GF-D8 (cell line): ENCODE measurements around the gene PRKCZ.

ENCODE experiments used
- DNase-seq: peaks from one replicate; lab custom pipeline; 2025; lab: John Stamatoyannopoulos, UW

PRKCZ gene

DNA sequence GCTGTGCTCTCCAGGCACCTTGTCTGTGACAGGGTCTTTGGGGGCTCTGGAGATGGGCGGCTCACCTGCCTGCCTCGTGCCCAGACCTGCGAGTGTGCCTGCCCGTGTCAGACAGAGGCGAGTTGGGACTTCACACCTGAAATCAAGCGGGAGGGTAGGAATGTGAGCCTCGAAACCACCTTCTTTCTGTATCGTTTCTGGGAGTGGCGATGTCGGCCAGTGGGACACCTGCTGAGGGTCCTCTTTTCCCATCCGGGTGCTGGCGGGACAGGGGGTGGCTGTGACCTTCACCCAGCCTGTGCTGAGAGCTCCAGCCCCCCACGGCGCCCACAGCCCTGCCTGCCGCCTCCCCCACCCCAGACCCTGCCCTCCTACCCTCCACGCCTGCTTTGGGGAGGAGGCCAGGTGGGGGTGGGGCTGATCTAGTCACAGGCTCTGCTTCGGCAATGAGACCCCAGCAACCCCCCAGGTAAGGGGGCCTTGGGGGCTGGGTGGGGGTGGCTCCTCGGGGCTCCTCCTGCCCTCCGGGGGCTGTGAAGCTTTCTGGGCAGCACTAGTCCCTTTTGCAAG lies 160.0 kb downstream of the PRKCZ start:
- DNase-seq = no peak

DNA sequence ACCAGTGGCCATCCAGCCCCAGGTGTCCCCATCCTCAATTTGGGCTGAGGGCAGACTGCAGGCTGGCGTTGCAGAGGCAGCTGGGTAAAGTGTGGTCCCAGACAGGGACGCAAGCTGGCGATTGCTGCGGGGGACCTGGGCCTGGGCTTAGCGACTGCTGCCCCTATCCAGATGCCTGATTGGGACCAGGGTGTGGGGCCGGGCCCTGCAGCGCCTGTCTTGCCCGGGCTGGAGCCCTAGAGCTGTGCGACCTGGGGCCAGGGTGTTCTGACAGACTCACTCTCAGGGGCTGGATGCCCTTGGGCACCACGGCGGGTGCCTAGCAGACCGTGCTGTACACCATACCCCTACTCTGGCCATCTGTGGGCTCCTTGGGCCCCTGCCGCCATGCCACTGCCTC lies 160.6 kb downstream of the PRKCZ start:
- DNase-seq = no peak

DNA sequence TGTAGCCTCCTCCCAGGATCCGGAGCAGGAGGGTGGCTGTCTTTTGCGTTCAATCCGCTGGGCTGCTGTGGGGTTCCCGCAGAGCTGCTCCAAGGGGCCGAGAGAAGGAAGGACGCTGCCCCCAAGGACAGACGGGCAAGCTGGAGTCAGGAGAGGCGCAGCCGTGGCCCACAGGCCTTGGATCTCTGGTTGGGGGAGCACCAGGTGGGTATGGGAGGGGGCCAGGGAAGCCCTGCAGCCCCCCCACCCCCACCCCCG lies 162.0 kb downstream of the PRKCZ start:
- no peak for DNase-seq

DNA sequence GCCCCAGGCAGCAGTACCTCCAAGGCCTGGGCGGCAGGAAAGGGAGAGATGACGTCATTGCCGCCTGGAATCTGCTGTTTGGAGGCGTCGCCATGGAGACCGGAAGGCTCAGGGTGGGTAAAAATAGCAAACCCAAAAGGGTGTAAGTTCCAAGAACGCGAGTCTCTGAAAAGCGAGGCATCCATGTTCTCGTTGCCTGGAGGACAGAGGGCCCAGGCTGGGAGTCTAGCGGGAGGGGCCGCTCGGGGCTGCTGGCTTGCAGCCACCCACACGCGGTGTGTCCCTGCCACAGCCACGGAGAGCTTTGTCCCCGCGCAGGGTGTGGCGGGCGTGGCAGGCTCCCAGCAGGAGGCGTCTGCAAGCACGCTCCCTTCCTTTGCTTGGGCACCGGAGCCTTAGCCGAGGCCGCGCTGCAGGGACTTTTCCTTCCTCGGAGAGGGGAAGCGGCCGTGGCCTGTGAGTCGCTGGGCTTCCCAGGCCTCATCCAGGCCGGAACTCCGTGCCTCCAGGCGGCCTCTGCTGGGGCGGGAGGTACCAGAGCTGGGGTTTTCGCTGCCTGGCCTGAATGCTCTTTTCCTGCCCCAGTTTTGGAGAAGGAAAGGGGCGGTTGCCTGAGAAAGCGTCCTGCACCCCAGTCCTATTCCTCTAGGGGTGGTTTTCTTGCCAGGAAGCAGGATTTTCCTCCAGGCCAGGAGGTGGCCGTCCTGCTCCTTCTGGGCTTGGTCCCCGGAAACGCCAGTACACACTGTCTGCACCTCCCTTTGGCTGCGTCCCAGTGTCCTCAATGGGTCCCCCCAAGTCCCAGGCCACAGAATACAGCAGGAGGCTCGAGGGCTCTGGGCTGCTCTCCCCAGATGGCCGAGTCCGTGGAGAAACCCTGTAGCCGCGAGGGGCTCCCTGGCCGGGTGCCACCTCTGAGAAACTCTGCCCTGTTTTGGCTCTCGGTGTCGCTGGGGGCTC lies 162.6 kb downstream of the PRKCZ start:
- peak; percentile 20 for DNase-seq

GRCh38 chr1:2213576-2214505 lies 163.6 kb downstream of the PRKCZ start:
- no peak for DNase-seq

DNA sequence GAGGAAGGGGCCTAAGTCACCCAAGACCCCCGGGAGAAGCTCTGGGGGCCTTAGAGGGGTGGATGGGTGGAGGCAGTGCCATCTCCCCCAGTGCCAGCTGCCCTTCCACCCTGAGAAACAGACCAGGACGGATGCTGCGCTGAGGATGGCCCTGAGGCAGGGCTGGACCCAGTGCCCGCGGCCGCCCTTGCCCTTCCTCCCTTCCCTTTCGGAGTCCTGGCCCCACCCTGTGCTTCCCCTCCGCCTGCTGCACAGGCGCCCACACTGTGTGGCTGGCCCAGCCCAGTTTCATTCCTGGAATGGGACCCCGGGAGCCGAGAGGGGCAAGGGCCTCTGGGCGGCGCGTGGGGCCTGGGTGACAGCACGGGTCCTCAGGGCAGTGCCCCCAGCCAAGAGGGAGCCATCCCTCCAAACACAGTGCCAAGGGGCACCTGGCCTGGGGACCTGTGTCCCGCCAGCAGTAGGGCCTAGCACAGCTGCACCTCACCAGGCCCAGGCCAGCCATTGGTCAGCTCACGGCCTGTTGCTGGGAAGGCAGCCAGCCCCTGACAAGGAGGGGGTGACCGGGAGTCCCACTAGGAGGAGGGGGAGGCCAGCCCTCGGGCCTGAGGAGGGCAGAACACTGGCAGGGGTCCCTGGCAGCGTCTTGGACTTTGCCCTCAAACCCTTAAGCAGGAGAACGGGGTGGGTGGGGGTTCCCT lies 164.5 kb downstream of the PRKCZ start:
- DNase-seq = no peak

DNA sequence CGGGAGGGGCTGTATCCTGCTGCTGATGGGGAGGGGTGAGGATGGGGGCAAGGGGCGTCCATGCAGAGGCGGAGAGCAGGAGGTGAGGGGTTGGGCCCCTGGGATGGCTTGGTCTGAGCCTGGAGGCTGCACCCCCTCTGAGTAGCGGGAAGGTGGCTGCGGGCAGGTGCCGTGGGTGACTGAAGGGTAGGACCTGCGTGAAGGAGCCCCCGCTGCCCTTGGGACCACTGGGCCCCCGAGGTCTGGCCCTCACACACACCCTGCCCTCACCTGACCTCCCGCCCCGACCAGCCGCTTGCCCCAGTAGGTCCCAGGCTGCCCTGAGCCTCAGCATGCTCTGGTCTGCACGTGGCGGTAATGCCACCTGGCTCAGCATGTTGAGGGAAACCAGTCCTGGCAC lies 165.1 kb downstream of the PRKCZ start:
- no peak for DNase-seq

- DNase-seq = no peak
These were observed 165.9 kb downstream of the PRKCZ start for GRCh38 chr1:2215909-2216766.

- DNase-seq = no peak
These were observed 166.5 kb downstream of the PRKCZ start for GRCh38 chr1:2216767-2217058.

DNA sequence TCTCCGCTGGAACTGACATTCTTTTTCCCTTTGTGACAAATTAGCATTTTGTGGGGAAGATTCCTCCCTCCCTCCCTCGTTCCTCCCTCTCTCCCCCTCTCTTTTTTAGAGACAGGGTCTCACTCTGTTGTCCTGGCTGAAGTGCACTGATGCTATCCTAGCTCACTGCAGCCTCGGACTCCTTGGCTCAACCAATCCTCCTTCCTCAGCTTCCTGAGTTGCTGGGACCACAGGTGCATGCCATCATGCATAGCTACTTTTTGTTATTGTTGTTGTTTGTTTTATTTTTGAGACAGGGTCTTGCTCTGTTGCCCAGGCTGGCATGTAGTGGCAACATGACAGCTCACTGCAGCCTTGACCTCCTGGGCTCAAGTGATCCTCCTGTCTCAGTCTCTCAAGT lies 171.1 kb downstream of the PRKCZ start:
- no peak for DNase-seq

GRCh38 chr1:2224170-2224584 lies 174.0 kb downstream of the PRKCZ start:
- DNase-seq = no peak

GRCh38 chr1:2224631-2225428 lies 174.6 kb downstream of the PRKCZ start:
- DNase-seq = no peak

GRCh38 chr1:2226525-2227345 lies 176.5 kb downstream of the PRKCZ start:
- DNase-seq = no peak

DNA sequence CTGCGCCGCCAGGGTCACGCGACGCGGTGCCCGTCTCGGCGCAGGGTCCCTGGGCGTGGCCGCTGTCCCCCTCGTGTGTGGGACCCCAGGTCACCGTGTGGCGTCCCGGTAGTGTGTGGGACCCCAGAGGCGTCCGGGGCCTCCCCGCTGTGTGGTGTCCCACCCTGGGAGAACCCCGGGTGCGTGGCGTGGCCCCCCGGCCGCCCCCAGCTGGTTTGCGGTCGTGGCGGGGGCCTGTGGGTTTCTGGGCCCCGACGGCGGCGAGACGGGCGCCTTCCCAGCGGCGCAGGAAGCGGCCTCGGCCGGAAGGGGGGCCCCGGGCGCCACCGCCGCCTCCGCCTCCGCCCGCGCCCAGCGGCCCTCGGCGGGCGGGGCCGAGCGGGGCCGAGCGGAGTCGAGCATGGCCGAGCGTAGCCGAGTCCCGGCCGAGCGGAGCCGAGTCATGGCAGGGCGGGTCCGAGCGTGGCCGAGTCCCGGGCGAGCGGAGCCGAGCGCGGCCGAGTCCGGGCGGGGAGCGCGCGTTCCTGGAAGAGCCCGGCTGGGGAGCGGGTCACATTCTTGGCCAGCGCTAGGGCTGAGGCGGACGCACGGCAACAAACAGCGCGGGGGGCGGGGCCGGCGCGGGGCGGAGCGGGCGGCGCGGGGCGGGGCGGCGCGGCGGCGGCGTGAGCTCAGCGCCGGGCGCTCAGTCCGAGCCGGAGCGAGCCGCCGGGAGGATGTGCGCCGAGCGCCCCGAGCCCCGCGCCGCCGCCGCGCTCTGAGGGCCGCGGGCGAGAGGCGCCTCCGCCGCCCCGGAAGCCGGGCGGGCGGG lies 177.3 kb downstream of the PRKCZ start:
- DNase-seq = peak; percentile 80

GRCh38 chr1:2228157-2228594 lies 178.0 kb downstream of the PRKCZ start, which contains the start of gene SKI:
Gene SKI (plus strand): TSS chr1:2228319. CDS start chr1:2228767, 448 bp downstream.
- no peak for DNase-seq

DNA sequence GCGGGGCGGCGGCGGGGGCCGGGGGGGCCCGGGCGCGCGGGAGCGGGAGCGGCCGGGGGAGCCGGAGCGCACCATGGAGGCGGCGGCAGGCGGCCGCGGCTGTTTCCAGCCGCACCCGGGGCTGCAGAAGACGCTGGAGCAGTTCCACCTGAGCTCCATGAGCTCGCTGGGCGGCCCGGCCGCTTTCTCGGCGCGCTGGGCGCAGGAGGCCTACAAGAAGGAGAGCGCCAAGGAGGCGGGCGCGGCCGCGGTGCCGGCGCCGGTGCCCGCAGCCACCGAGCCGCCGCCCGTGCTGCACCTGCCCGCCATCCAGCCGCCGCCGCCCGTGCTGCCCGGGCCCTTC lies 178.5 kb downstream of the PRKCZ start:
- DNase-seq = no peak

DNA sequence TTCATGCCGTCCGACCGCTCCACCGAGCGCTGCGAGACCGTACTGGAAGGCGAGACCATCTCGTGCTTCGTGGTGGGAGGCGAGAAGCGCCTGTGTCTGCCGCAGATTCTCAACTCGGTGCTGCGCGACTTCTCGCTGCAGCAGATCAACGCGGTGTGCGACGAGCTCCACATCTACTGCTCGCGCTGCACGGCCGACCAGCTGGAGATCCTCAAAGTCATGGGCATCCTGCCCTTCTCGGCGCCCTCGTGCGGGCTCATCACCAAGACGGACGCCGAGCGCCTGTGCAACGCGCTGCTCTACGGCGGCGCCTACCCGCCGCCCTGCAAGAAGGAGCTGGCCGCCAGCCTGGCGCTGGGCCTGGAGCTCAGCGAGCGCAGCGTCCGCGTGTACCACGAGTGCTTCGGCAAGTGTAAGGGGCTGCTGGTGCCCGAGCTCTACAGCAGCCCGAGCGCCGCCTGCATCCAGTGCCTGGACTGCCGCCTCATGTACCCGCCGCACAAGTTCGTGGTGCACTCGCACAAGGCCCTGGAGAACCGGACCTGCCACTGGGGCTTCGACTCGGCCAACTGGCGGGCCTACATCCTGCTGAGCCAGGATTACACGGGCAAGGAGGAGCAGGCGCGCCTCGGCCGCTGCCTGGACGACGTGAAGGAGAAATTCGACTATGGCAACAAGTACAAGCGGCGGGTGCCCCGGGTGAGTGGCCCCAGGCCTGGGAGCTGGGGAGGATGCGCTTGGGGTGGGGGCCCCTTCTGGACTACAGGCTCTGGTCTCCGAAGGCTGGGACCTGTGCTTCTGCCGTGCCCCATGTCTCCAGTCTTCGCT lies 179.0 kb downstream of the PRKCZ start:
- no peak for DNase-seq
